Anterior cingulate cortex (tissue), 58 donors: ENCODE data around the gene HOXB4.

Experiments
- DNase-seq, 58 donors: peaks; one replicate each; lab custom pipeline; 2025; lab: John Stamatoyannopoulos, UW

The HOXB4 gene

GRCh38 chr17:48563385-48563838 lies 14.7 kb downstream of the HOXB4 start:
- no peak for DNase-seq

GRCh38 chr17:48562934-48563333 lies 15.2 kb downstream of the HOXB4 start:
- DNase-seq: no peak

- DNase-seq: no peak
These were observed 16.0 kb downstream of the HOXB4 start for GRCh38 chr17:48561884-48562810.

- DNase-seq: no peak
These were observed 18.0 kb downstream of the HOXB4 start for GRCh38 chr17:48559840-48560817.

- DNase-seq: no peak
These were observed 18.9 kb downstream of the HOXB4 start for GRCh38 chr17:48559122-48559839.

- DNase-seq: no peak
These were observed 19.4 kb downstream of the HOXB4 start for GRCh38 chr17:48558831-48559121.

- no peak for DNase-seq
These were observed 19.9 kb downstream of the HOXB4 start for GRCh38 chr17:48558057-48558830.

GRCh38 chr17:48556576-48557401 lies 21.4 kb downstream of the HOXB4 start:
- DNase-seq: no peak

- no peak for DNase-seq
These were observed 21.9 kb downstream of the HOXB4 start for GRCh38 chr17:48556229-48556575.

GRCh38 chr17:48555258-48556228 lies 22.6 kb downstream of the HOXB4 start:
- DNase-seq: no peak

- DNase-seq: no peak
These were observed 23.5 kb downstream of the HOXB4 start for GRCh38 chr17:48554412-48555257.

- no peak for DNase-seq
These were observed 24.3 kb downstream of the HOXB4 start for GRCh38 chr17:48553826-48554225.

- DNase-seq: no peak
These were observed 25.0 kb downstream of the HOXB4 start for GRCh38 chr17:48553190-48553547.

GRCh38 chr17:48552466-48553189 lies 25.5 kb downstream of the HOXB4 start:
- DNase-seq: no peak

- DNase-seq: no peak
These were observed 26.3 kb downstream of the HOXB4 start for GRCh38 chr17:48551596-48552465.
